Hepatocyte (in vitro differentiated cells): ENCODE results near the gene CLEC11A.

ENCODE experiments used
- EZH2 ChIP-seq: fragments of 200-600 bp; sonication (generic); IDR thresholded peaks from 2 replicates; pipeline ENCODE4 v1.6.1; 2016; ENCODE audit warnings: antibody characterized with exemption, mild to moderate bottlenecking, borderline replicate concordance
- EZH2phosphoT487 ChIP-seq: fragments of 200-600 bp; sonication (generic); IDR thresholded peaks from one replicate; pipeline ENCODE4 v1.6.1; 2018; ENCODE audit warnings: antibody characterized with exemption, mild to moderate bottlenecking, low read depth, moderate library complexity; ENCODE audit not compliant: unreplicated experiment, severe bottlenecking
- TF ChIP-seq, protein P1 (sequence below): fragments of 200-600 bp; sonication (generic); IDR thresholded peaks from 2 replicates; pipeline ENCODE4 v1.5.1; 2016; ENCODE audit warnings: antibody characterized with exemption, mild to moderate bottlenecking; ENCODE audit not compliant: poor library complexity

DNA sequence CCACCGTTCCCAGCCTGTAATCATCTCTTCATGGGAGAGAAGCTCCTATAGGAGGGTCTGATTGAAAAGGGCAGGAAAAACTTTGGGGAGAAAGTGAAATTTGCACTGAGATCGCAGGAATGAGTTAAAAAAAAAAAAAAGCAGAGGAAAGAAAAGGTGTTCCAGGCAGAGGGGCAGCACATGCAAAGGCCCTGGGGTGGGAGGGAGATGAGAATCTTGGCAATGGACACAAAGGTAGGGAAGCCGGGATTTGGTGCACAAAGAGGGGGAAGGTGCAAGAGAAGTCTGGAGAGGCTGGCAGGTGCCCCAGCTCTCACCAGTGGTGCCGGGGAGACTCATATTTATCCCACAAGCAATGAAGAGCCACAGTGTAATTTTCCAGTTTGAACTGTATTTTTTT, 30.7 kb downstream of the CLEC11A start:
- TF ChIP-seq EZH2phosphoT487: no peak
- TF ChIP-seq, protein P1, sequence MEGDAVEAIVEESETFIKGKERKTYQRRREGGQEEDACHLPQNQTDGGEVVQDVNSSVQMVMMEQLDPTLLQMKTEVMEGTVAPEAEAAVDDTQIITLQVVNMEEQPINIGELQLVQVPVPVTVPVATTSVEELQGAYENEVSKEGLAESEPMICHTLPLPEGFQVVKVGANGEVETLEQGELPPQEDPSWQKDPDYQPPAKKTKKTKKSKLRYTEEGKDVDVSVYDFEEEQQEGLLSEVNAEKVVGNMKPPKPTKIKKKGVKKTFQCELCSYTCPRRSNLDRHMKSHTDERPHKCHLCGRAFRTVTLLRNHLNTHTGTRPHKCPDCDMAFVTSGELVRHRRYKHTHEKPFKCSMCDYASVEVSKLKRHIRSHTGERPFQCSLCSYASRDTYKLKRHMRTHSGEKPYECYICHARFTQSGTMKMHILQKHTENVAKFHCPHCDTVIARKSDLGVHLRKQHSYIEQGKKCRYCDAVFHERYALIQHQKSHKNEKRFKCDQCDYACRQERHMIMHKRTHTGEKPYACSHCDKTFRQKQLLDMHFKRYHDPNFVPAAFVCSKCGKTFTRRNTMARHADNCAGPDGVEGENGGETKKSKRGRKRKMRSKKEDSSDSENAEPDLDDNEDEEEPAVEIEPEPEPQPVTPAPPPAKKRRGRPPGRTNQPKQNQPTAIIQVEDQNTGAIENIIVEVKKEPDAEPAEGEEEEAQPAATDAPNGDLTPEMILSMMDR: no peak
- TF ChIP-seq EZH2: no peak
